HEK293 (cell line): ENCODE measurements around the gene HOXC11.

Experiments used
- BCL11A ChIP-seq: fragments of 450-650 bp; formaldehyde crosslinking; IDR thresholded peaks from 2 replicates; pipeline ENCODE4 v1.5.1; 2016; ENCODE audit warnings: low read depth, missing biosample characterization, missing genetic modification characterization
- FEZF1 ChIP-seq: fragments of 450-650 bp; formaldehyde crosslinking; IDR thresholded peaks from 2 replicates; pipeline ENCODE4 v1.5.1; 2016; ENCODE audit warnings: missing biosample characterization, missing genetic modification characterization
- INSM2 ChIP-seq: fragments of 450-650 bp; formaldehyde crosslinking; IDR thresholded peaks from 2 replicates; pipeline ENCODE4 v1.5.1; 2016; ENCODE audit warnings: missing biosample characterization, missing genetic modification characterization
- PRDM4 ChIP-seq: fragments of 450-650 bp; formaldehyde crosslinking; IDR thresholded peaks from 2 replicates; pipeline ENCODE4 v1.5.1; 2017; ENCODE audit warnings: missing biosample characterization, missing genetic modification characterization
- PRDM6 ChIP-seq: fragments of 450-650 bp; formaldehyde crosslinking; IDR thresholded peaks from 2 replicates; pipeline ENCODE4 v1.5.1; 2017; ENCODE audit warnings: missing biosample characterization, missing genetic modification characterization
- SCRT2 ChIP-seq: fragments of 450-650 bp; formaldehyde crosslinking; IDR thresholded peaks from 2 replicates; pipeline ENCODE4 v1.5.1; 2016; ENCODE audit warnings: missing biosample characterization, missing genetic modification characterization
- SP3 ChIP-seq: fragments of 450-650 bp; formaldehyde crosslinking; IDR thresholded peaks from 2 replicates; pipeline ENCODE4 v1.5.1; 2016; ENCODE audit warnings: missing biosample characterization, missing genetic modification characterization
- SP7 ChIP-seq: fragments of 450-650 bp; formaldehyde crosslinking; IDR thresholded peaks from 2 replicates; pipeline ENCODE4 v1.5.1; 2016; ENCODE audit warnings: missing biosample characterization, missing genetic modification characterization
- WT1 ChIP-seq: fragments of 450-650 bp; formaldehyde crosslinking; IDR thresholded peaks from 2 replicates; pipeline ENCODE4 v1.5.1; 2016; ENCODE audit warnings: missing biosample characterization, missing genetic modification characterization
- ZNF10 ChIP-seq: fragments of 450-650 bp; formaldehyde crosslinking; IDR thresholded peaks from 2 replicates; pipeline ENCODE4 v1.5.1; 2017; ENCODE audit warnings: missing biosample characterization, missing genetic modification characterization
- ZNF146 ChIP-seq: fragments of 450-650 bp; formaldehyde crosslinking; IDR thresholded peaks from 2 replicates; pipeline ENCODE4 v1.5.1; 2016; ENCODE audit warnings: missing biosample characterization, missing genetic modification characterization
- ZNF148 ChIP-seq: fragments of 450-650 bp; formaldehyde crosslinking; IDR thresholded peaks from 2 replicates; pipeline ENCODE4 v1.5.0; 2017; ENCODE audit warnings: missing biosample characterization, missing genetic modification characterization, borderline replicate concordance
- ZNF2 ChIP-seq: fragments of 450-650 bp; formaldehyde crosslinking; IDR thresholded peaks from 2 replicates; pipeline ENCODE4 v1.5.1; 2016; ENCODE audit warnings: missing biosample characterization, missing genetic modification characterization
- ZNF202 ChIP-seq: fragments of 450-650 bp; formaldehyde crosslinking; IDR thresholded peaks from 2 replicates; pipeline ENCODE4 v1.5.1; 2016; ENCODE audit warnings: missing biosample characterization, missing genetic modification characterization, borderline replicate concordance
- ZNF274 ChIP-seq, 2 experiments: fragments of 200-500 bp in 1 of 2; fragments of 450-650 bp in 1 of 2; sonication (Bioruptor generic) in 1 of 2; formaldehyde crosslinking in 1 of 2; IDR thresholded peaks; 2 replicates each; pipeline versions ENCODE4 v1.5.1 to v1.6.1; 2014 to 2016; ENCODE audit warnings: borderline replicate concordance in 1 of 2, inconsistent platforms in 1 of 2, low read length in 1 of 2, missing biosample characterization in 1 of 2, missing genetic modification characterization in 1 of 2
- ZNF302 ChIP-seq: fragments of 450-650 bp; formaldehyde crosslinking; IDR thresholded peaks from 2 replicates; pipeline ENCODE4 v1.5.1; 2016; ENCODE audit warnings: missing biosample characterization, missing genetic modification characterization, low read depth
- ZNF48 ChIP-seq: fragments of 450-650 bp; formaldehyde crosslinking; IDR thresholded peaks from 2 replicates; pipeline ENCODE4 v1.5.1; 2016; ENCODE audit warnings: missing biosample characterization, missing genetic modification characterization
- ZNF510 ChIP-seq: fragments of 450-650 bp; formaldehyde crosslinking; IDR thresholded peaks from 2 replicates; pipeline ENCODE4 v1.5.1; 2018; ENCODE audit warnings: mild to moderate bottlenecking, missing genetic modification characterization, missing biosample characterization; ENCODE audit not compliant: insufficient replicate concordance
- ZNF521 ChIP-seq: fragments of 450-650 bp; formaldehyde crosslinking; IDR thresholded peaks from 2 replicates; pipeline ENCODE4 v1.5.1; 2017; ENCODE audit warnings: missing biosample characterization, mild to moderate bottlenecking, missing genetic modification characterization
- ZNF571 ChIP-seq: fragments of 450-650 bp; formaldehyde crosslinking; IDR thresholded peaks from 2 replicates; pipeline ENCODE4 v1.5.0; 2017; ENCODE audit warnings: missing biosample characterization, missing genetic modification characterization
- ZNF600 ChIP-seq: fragments of 450-650 bp; formaldehyde crosslinking; IDR thresholded peaks from 2 replicates; pipeline ENCODE4 v1.5.1; 2016; ENCODE audit warnings: missing biosample characterization, missing genetic modification characterization
- ZNF626 ChIP-seq: fragments of 450-650 bp; sonication (Bioruptor Pico); formaldehyde crosslinking; IDR thresholded peaks from 2 replicates; pipeline ENCODE4 v1.5.1; 2018; ENCODE audit warnings: missing biosample characterization, missing genetic modification characterization, inconsistent platforms
- ZNF629 ChIP-seq: fragments of 450-650 bp; formaldehyde crosslinking; IDR thresholded peaks from 2 replicates; pipeline ENCODE4 v1.5.1; 2017; ENCODE audit warnings: missing biosample characterization, missing genetic modification characterization
- ZNF639 ChIP-seq: fragments of 450-650 bp; formaldehyde crosslinking; IDR thresholded peaks from 2 replicates; pipeline ENCODE4 v1.5.1; 2016; ENCODE audit warnings: missing biosample characterization, missing genetic modification characterization
- ZNF645 ChIP-seq: fragments of 450-650 bp; formaldehyde crosslinking; IDR thresholded peaks from 2 replicates; pipeline ENCODE4; 2016; ENCODE audit warnings: missing biosample characterization, missing genetic modification characterization
- ZNF654 ChIP-seq: fragments of 450-650 bp; formaldehyde crosslinking; IDR thresholded peaks from 2 replicates; pipeline ENCODE4 v1.5.1; 2016; ENCODE audit warnings: low read depth, missing biosample characterization, missing genetic modification characterization
- ZNF701 ChIP-seq: fragments of 450-650 bp; formaldehyde crosslinking; IDR thresholded peaks from 2 replicates; pipeline ENCODE4 v1.5.1; 2016; ENCODE audit warnings: missing biosample characterization, missing genetic modification characterization
- ZNF785 ChIP-seq: fragments of 450-650 bp; formaldehyde crosslinking; IDR thresholded peaks from 2 replicates; pipeline ENCODE4 v1.5.1; 2016; ENCODE audit warnings: missing biosample characterization, missing genetic modification characterization
- ZNF843 ChIP-seq: fragments of 450-650 bp; formaldehyde crosslinking; IDR thresholded peaks from 2 replicates; pipeline ENCODE4 v1.5.1; 2016; ENCODE audit warnings: missing biosample characterization, missing genetic modification characterization
- ZSCAN30 ChIP-seq: fragments of 450-650 bp; IDR thresholded peaks from 2 replicates; pipeline ENCODE4 v1.5.1; 2018; ENCODE audit warnings: missing biosample characterization, mild to moderate bottlenecking, missing genetic modification characterization, moderate library complexity

Gene HOXC11

GRCh38 chr12:54016478-54016964 is 43.6 kb downstream of the HOXC11 start (continued):
- TF ChIP-seq ZNF148 (tag by site-specific recombination) (no peak), ZNF785 (no peak), ZNF639 (tag by site-specific recombination) (no peak; the same call in 1 of the 2 replicates), ZNF629 (tag by site-specific recombination) (no peak), ZNF521 (no peak), ZNF600 (tag by site-specific recombination) (peak; percentile 86), ZNF202 (no peak), BCL11A (tag by site-specific recombination) (peak; percentile 66; the same call in 1 of the 2 replicates), ZSCAN30 (tag by site-specific recombination) (0 out of 2 replicates have a peak, but pooled peaks have one; percentile 14), ZNF510 (tag by site-specific recombination) (no peak), SP7 (tag by site-specific recombination) (no peak), ZNF645 (tag by site-specific recombination) (no peak), ZNF701 (no peak), INSM2 (tag by site-specific recombination) (peak; percentile 41; the same call in 1 of the 2 replicates), WT1 (tag by site-specific recombination) (no peak), ZNF274 (IDR thresholded peaks at IDR 0.05; ENCODE audit: low read length) (no peak), ZNF274 (tag by site-specific recombination; IDR thresholded peaks at IDR 0.05; ENCODE audit: borderline replicate concordance) (no peak), PRDM4 (peak; percentile 69), ZNF48 (tag by site-specific recombination) (no peak), ZNF843 (tag by site-specific recombination) (peak; percentile 63), SCRT2 (tag by site-specific recombination) (no peak), PRDM6 (tag by site-specific recombination) (peak; percentile 70), SP3 (tag by site-specific recombination) (no peak), ZNF10 (tag by site-specific recombination) (no peak), ZNF626 (tag by site-specific recombination) (no peak), ZNF2 (tag by site-specific recombination) (no peak), ZNF146 (tag by site-specific recombination) (no peak), FEZF1 (peak; percentile 32; the same call in 1 of the 2 replicates), ZNF654 (tag by site-specific recombination) (no peak), ZNF302 (no peak), ZNF571 (no peak)
